ENCODE results near the gene SPHK2.

Gene SPHK2

GRCh38 chr19:48656840-48657474, 37.7 kb downstream of the SPHK2 start:
- no peaks in the 10 kb centered on the region; a peak in 1 of 3 replicates for H3K36me3 ChIP-seq (ENCODE audit: control insufficient read depth in 2 of 2, insufficient read depth in 1 of 2, low read length in 2 of 2)
- no peak overlapping the region for H3K27ac ChIP-seq (ENCODE audit: extremely low read depth, low read depth, low read length)
- peaks cover 9% of the 10 kb centered on the region for H3K4me1 ChIP-seq (ENCODE audit: control insufficient read depth, insufficient read depth, low read length)
- H3K9me3 ChIP-seq (ENCODE audit: control insufficient read depth, insufficient read depth, low read depth, low read length): no peaks in the 10 kb centered on the region
- ChIA-PET CTCF (interaction anchor here (0.6 to 4.1 kb wide), 5 partner anchors 11 to 185 kb away, joined by 3 to 20 read pairs (median 5); partner anchors contain the start of gene CA11), POLR2A (interaction anchor here (0.6 to 1.1 kb wide), 2 partner anchors 38 to 106 kb away, joined by 3 to 5 read pairs; partner anchors contain the start of genes RPL18 and SPHK2)
- H3K4me3 ChIP-seq (ENCODE audit: low read depth, low read length): no peak overlapping the region
- TF ChIP-seq SP2 (tag by site-specific recombination; IDR thresholded peaks at IDR 0.05): peak; percentile 44
- TF ChIP-seq, protein P1, sequence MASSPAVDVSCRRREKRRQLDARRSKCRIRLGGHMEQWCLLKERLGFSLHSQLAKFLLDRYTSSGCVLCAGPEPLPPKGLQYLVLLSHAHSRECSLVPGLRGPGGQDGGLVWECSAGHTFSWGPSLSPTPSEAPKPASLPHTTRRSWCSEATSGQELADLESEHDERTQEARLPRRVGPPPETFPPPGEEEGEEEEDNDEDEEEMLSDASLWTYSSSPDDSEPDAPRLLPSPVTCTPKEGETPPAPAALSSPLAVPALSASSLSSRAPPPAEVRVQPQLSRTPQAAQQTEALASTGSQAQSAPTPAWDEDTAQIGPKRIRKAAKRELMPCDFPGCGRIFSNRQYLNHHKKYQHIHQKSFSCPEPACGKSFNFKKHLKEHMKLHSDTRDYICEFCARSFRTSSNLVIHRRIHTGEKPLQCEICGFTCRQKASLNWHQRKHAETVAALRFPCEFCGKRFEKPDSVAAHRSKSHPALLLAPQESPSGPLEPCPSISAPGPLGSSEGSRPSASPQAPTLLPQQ (tag by site-specific recombination; IDR thresholded peaks at IDR 0.05): peak; percentile 70; the same call in 1 of the 2 replicates
- no peak for TF ChIP-seq ZNF660 (tag by site-specific recombination; IDR thresholded peaks at IDR 0.05)
- TF ChIP-seq SP7 (tag by site-specific recombination; IDR thresholded peaks at IDR 0.05): peak; percentile 38; the same call in 1 of the 2 replicates
- TF ChIP-seq ZNF335 (tag by site-specific recombination; conservative IDR thresholded peaks at IDR 0.05): peak; percentile 76
- peak; percentile 68 for TF ChIP-seq PRDM1 (tag by site-specific recombination; IDR thresholded peaks at IDR 0.05)
- 0 out of 2 replicates have a peak, but pooled peaks have one; percentile 43 for TF ChIP-seq MZF1 (tag by site-specific recombination; IDR thresholded peaks at IDR 0.05; ENCODE audit: borderline replicate concordance)
- peak; percentile 28; the same call in 1 of the 2 replicates for TF ChIP-seq ZBTB17 (tag by site-specific recombination; IDR thresholded peaks at IDR 0.05)
- 0 out of 2 replicates have a peak, but pooled peaks have one; percentile 28 for TF ChIP-seq WT1 (tag by site-specific recombination; IDR thresholded peaks at IDR 0.05)
- TF ChIP-seq ZNF670 (tag by site-specific recombination; IDR thresholded peaks at IDR 0.05; ENCODE audit: low read depth): no peak
- no peak for TF ChIP-seq ZNF549 (tag by site-specific recombination; IDR thresholded peaks at IDR 0.05)
- TF ChIP-seq ZNF391 (tag by site-specific recombination; IDR thresholded peaks at IDR 0.05; ENCODE audit: borderline replicate concordance, low read depth): 0 out of 2 replicates have a peak, but pooled peaks have one; percentile 24
- TF ChIP-seq ZNF555 (tag by site-specific recombination; conservative IDR thresholded peaks at IDR 0.05): no peak
- no peak for TF ChIP-seq ZNF184 (tag by site-specific recombination; IDR thresholded peaks at IDR 0.05)
- TF ChIP-seq ZNF366 (tag by site-specific recombination; conservative IDR thresholded peaks at IDR 0.05): peak; percentile 64
- no peak for TF ChIP-seq ZNF513 (tag by site-specific recombination; IDR thresholded peaks at IDR 0.05)
- TF ChIP-seq ZNF629 (tag by site-specific recombination; IDR thresholded peaks at IDR 0.05): peak; percentile 61
- TF ChIP-seq GLIS1 (tag by site-specific recombination; IDR thresholded peaks at IDR 0.05): peak; percentile 48
- peak; percentile 41; the same call in 1 of the 2 replicates for TF ChIP-seq ZNF600 (tag by site-specific recombination; IDR thresholded peaks at IDR 0.05)
- 0 out of 2 replicates have a peak, but pooled peaks have one; percentile 25 for TF ChIP-seq KLF1 (tag by site-specific recombination; IDR thresholded peaks at IDR 0.05)
- 0 out of 2 replicates have a peak, but pooled peaks have one; percentile 18 for TF ChIP-seq ZFP69B (tag by site-specific recombination; IDR thresholded peaks at IDR 0.05)
- no peak for TF ChIP-seq ZBTB44 (tag by site-specific recombination; IDR thresholded peaks at IDR 0.05)
- no peak for TF ChIP-seq BCL11B (tag by site-specific recombination; IDR thresholded peaks at IDR 0.05; ENCODE audit: low read depth)
- no peak for TF ChIP-seq ZNF114 (tag by site-specific recombination; IDR thresholded peaks at IDR 0.05)
- TF ChIP-seq ZNF776 (tag by site-specific recombination; IDR thresholded peaks at IDR 0.05; ENCODE audit: borderline replicate concordance): no peak
- no peak for TF ChIP-seq ZNF768 (tag by site-specific recombination; IDR thresholded peaks at IDR 0.05)
- TF ChIP-seq BCL11A (tag by site-specific recombination; IDR thresholded peaks at IDR 0.05; ENCODE audit: low read depth): peak; percentile 52; the same call in 1 of the 2 replicates
- TF ChIP-seq, protein P2, sequence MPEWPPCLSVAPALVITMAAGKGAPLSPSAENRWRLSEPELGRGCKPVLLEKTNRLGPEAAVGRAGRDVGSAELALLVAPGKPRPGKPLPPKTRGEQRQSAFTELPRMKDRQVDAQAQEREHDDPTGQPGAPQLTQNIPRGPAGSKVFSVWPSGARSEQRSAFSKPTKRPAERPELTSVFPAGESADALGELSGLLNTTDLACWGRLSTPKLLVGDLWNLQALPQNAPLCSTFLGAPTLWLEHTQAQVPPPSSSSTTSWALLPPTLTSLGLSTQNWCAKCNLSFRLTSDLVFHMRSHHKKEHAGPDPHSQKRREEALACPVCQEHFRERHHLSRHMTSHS (tag by site-specific recombination; IDR thresholded peaks at IDR 0.05): no peak
- TF ChIP-seq INSM2 (tag by site-specific recombination; IDR thresholded peaks at IDR 0.05): peak; percentile 63; the same call in 1 of the 2 replicates
- TF ChIP-seq KLF8 (tag by site-specific recombination; IDR thresholded peaks at IDR 0.05): no peak
- TF ChIP-seq ZNF24 (tag by site-specific recombination; IDR thresholded peaks at IDR 0.05): peak; percentile 73; the same call in 1 of the 2 replicates

Measured in HEK293 (cell line).